ENCODE measurements around the gene GLIS1.

Gene GLIS1

GRCh38 chr1:53638360-53639035 is 100.5 kb downstream of the GLIS1 start:
- CTCF ChIA-PET: interaction anchor here (1.0 kb wide), 1 partner anchor 115 kb away, joined by 3 read pairs; no protein-coding TSS in a partner anchor
- H3K4me3 ChIP-seq (ENCODE audit: low read depth, low read length): no peak overlapping the region

GRCh38 chr1:53637511-53638359 is 101.2 kb downstream of the GLIS1 start:
- no peak for TF ChIP-seq CTCF (IDR thresholded peaks at IDR 0.05; ENCODE audit: insufficient read depth, low read length, missing control alignments)
- POLR2A ChIA-PET: interaction anchor here (1.1 kb wide), 1 partner anchor 18 kb away, joined by 4 read pairs; no protein-coding TSS in a partner anchor
- no peak for DNase-seq (ENCODE audit: low read depth, low spot score)
- CTCF ChIA-PET: interaction anchor here (0.9 to 1.0 kb wide), 2 partner anchors 11 to 116 kb away, joined by 3 read pairs; no protein-coding TSS in a partner anchor
- H3K4me3 ChIP-seq (ENCODE audit: low read depth, low read length): no peak overlapping the region

More at GRCh38 chr1:53638360-53639035, 100.5 kb downstream of the GLIS1 start:
- POLR2A ChIA-PET: no interaction called here
- DNase-seq (ENCODE audit: low read depth, low spot score): no peak
- no peak for TF ChIP-seq CTCF (IDR thresholded peaks at IDR 0.05; ENCODE audit: insufficient read depth, low read length, missing control alignments)

- no peak for TF ChIP-seq CTCF (IDR thresholded peaks at IDR 0.05; ENCODE audit: insufficient read depth, low read length, missing control alignments)
- ChIA-PET CTCF (interaction anchor here (0.9 to 1.3 kb wide), 2 partner anchors 10 to 117 kb away, joined by 3 to 4 read pairs; no protein-coding TSS in a partner anchor), POLR2A (interaction anchor here (1.1 kb wide), 1 partner anchor 19 kb away, joined by 4 read pairs; no protein-coding TSS in a partner anchor)
- no peak overlapping the region for H3K4me3 ChIP-seq (ENCODE audit: low read depth, low read length)
- DNase-seq (ENCODE audit: low read depth, low spot score): no peak
These were observed 102.3 kb downstream of the GLIS1 start for GRCh38 chr1:53636621-53637171.

- POLR2A ChIA-PET: no interaction called here
- TF ChIP-seq CTCF (IDR thresholded peaks at IDR 0.05; ENCODE audit: insufficient read depth, low read length, missing control alignments): no peak
- no peak for DNase-seq (ENCODE audit: low read depth, low spot score)
- no peak overlapping the region for H3K4me3 ChIP-seq (ENCODE audit: low read depth, low read length)
- CTCF ChIA-PET: no interaction called here
These were observed 104.4 kb downstream of the GLIS1 start for GRCh38 chr1:53634571-53634979.

GRCh38 chr1:53633073-53633704 is 105.8 kb downstream of the GLIS1 start:
- TF ChIP-seq CTCF (IDR thresholded peaks at IDR 0.05; ENCODE audit: insufficient read depth, low read length, missing control alignments): no peak
- ChIA-PET CTCF (no interaction called here), POLR2A (no interaction called here)
- DNase-seq (ENCODE audit: low read depth, low spot score): no peak
- no peak overlapping the region for H3K4me3 ChIP-seq (ENCODE audit: low read depth, low read length)
